HCT116 (cell line): ENCODE results near the gene SULT1E1.

Source experiments
- ATF3 ChIP-seq: IDR thresholded peaks from 2 replicates; pipeline ENCODE4 v1.6.1; 2012
- CBX3 ChIP-seq: IDR thresholded peaks from 2 replicates; pipeline ENCODE4 v1.6.1; 2012; ENCODE audit warnings: low read depth
- CEBPB ChIP-seq: IDR thresholded peaks from 2 replicates; pipeline ENCODE4 v1.6.1; 2012; ENCODE audit warnings: low read depth
- CTCF ChIP-seq, 3 experiments: fragments of 200-600 bp in 1 of 3; sonication (generic) in 1 of 3; IDR thresholded peaks in 2 of 3; conservative IDR thresholded peaks in 1 of 3; 2 replicates each; pipeline ENCODE4 v1.5.1; 2012 to 2017; ENCODE audit warnings: low read depth in 2 of 3, low read length in 2 of 3, antibody characterized with exemption in 1 of 3, borderline replicate concordance in 1 of 3, control low read depth in 1 of 3, mild to moderate bottlenecking in 1 of 3, mixed read lengths in 1 of 3, mixed run types in 1 of 3, moderate library complexity in 1 of 3; ENCODE audit not compliant: insufficient read depth in 1 of 3
- EZH2 ChIP-seq: fragments of 200-600 bp; sonication (generic); IDR thresholded peaks from 2 replicates; pipeline ENCODE4 v1.6.1; 2017; ENCODE audit warnings: antibody characterized with exemption, mixed run types
- EZH2phosphoT487 ChIP-seq: fragments of 200-600 bp; IDR thresholded peaks from 2 replicates; pipeline ENCODE4 v1.6.1; 2018; ENCODE audit warnings: antibody characterized with exemption, borderline replicate concordance
- FOSL1 ChIP-seq: IDR thresholded peaks from 2 replicates; pipeline ENCODE4 v1.6.1; 2012; ENCODE audit warnings: low read depth
- JUND ChIP-seq: IDR thresholded peaks from 2 replicates; pipeline ENCODE4 v1.6.1; 2012
- MAX ChIP-seq: IDR thresholded peaks from 2 replicates; pipeline ENCODE4 v1.6.1; 2012
- POLR2A ChIP-seq: IDR thresholded peaks from 2 replicates; pipeline ENCODE4 v1.7.0; 2011; ENCODE audit warnings: borderline replicate concordance; ENCODE audit not compliant: insufficient read depth, insufficient read length; ENCODE audit errors: extremely low read depth
- POLR2AphosphoS5 ChIP-seq: IDR thresholded peaks from 2 replicates; pipeline ENCODE4 v1.6.1; 2011; ENCODE audit warnings: mild to moderate bottlenecking, low read depth, low read length, moderate library complexity
- REST ChIP-seq: IDR thresholded peaks from 2 replicates; pipeline ENCODE4 v1.6.1; 2012; ENCODE audit warnings: low read depth
- YY1 ChIP-seq: IDR thresholded peaks from 2 replicates; pipeline ENCODE4 v1.6.1; 2011; ENCODE audit warnings: low read length, low read depth, moderate library complexity, mild to moderate bottlenecking; ENCODE audit not compliant: insufficient replicate concordance; ENCODE audit errors: extremely low read depth
- ZBTB33 ChIP-seq: IDR thresholded peaks from 2 replicates; pipeline ENCODE4 v1.6.1; 2011; ENCODE audit warnings: mild to moderate bottlenecking, low read length, moderate library complexity; ENCODE audit not compliant: insufficient replicate concordance; ENCODE audit errors: extremely low read depth

- TF ChIP-seq CTCF (IDR thresholded peaks at IDR 0.05 in 2 of 3, conservative IDR thresholded peaks at IDR 0.05 in 1 of 3; ENCODE audit: borderline replicate concordance in 1 of 3, insufficient read depth in 1 of 3, low read depth in 2 of 3, low read length in 2 of 3) (no peak), EZH2 (no peak), POLR2A (no peak), CEBPB (no peak), REST (no peak), CBX3 (no peak), FOSL1 (no peak), POLR2AphosphoS5 (no peak), YY1 (no peak), ZBTB33 (no peak), JUND (no peak), EZH2phosphoT487 (no peak), ATF3 (no peak), MAX (no peak)
Measured at GRCh38 chr4:69838977-69839376, 21.0 kb downstream of the SULT1E1 start.
